K562 (cell line): Measurements from ENCODE around the gene SLC15A5. TPM values are rescaled to one million over a fixed set of nuclear protein-coding genes. Genes with fewer than 3 reads are reported as not detected.

ENCODE experiments used
- ATAC-seq: fragments of 200-7000 bp; cut with Tn5 transposase; 3 replicates; pipeline ENCODE4 v1.9.1; 2020; ENCODE audit warnings: moderate library complexity
- BruUV-seq: library from RNA; stranded (reverse); fragments of 400-500 nt; replicated peaks from 2 replicates; lab custom pipeline; 2021; lab: Mats Ljungman, UMichigan
- CTCF ChIA-PET: fragments of 300-600 bp; formaldehyde crosslinking; extraction: SDS; loops from one replicate; lab custom pipeline; 2021; ENCODE audit warnings: low intra/inter-chr PET ratio; lab: Yijun Ruan, JAX
- POLR2A ChIA-PET: fragments of 300-600, 350-650 bp; sonication (Branson Sonifier 250); formaldehyde crosslinking; extraction: SDS; loops from one replicate; lab custom pipeline; 2021; ENCODE audit warnings: antibody characterized with exemption, inconsistent platforms; lab: Yijun Ruan, JAX
- DNase-seq, 4 experiments: peaks; one replicate each; pipeline versions ENCODE4 v3.0.0 to v3.0.0-alpha.2; 2011 to 2018; ENCODE audit warnings: low spot score in 3 of 4, mixed read lengths in 3 of 4; ENCODE audit errors: extremely low read depth in 1 of 4
- FAIRE-seq: peaks from 2 replicates; lab custom pipeline; 2011; peaks lifted over from hg19 to GRCh38; lab: Jason Lieb, UNC
- H2AFZ ChIP-seq: 2 replicates; pipeline ENCODE4 v1.6.0; 2011; ENCODE audit warnings: low read depth, low read length, control low read depth, inconsistent platforms
- H3K27ac ChIP-seq: fragments of 200-600 bp; 3 replicates; pipeline ENCODE4 v1.8.0; 2011; ENCODE audit warnings: low read depth, mild to moderate bottlenecking, control low read depth, inconsistent platforms, low read length, moderate library complexity, mixed read lengths; ENCODE audit errors: extremely low read depth
- H3K27me3 ChIP-seq, 2 experiments: fragments of 300-600 bp in 1 of 2; 2 replicates in 1 of 2; 3 replicates in 1 of 2; pipeline versions ENCODE4 v1.6.0 to v1.8.0; 2011; ENCODE audit warnings: inconsistent platforms in 2 of 2, low read length in 2 of 2, mild to moderate bottlenecking in 1 of 2, mixed read lengths in 1 of 2, moderate library complexity in 1 of 2; ENCODE audit not compliant: control insufficient read depth in 2 of 2, insufficient read depth in 2 of 2
- H3K36me3 ChIP-seq: fragments of 300-600 bp; 3 replicates; pipeline ENCODE4 v1.8.0; 2011; ENCODE audit warnings: mild to moderate bottlenecking, low read length, inconsistent platforms; ENCODE audit not compliant: control insufficient read depth, insufficient read depth
- H3K4me1 ChIP-seq, 2 experiments: fragments of 200-600 bp in 1 of 2; replicated peaks in 1 of 2; 2 replicates in 1 of 2; 3 replicates in 1 of 2; pipeline versions ENCODE4 v1.5.1 to v1.8.0; 2011; ENCODE audit warnings: inconsistent platforms in 2 of 2, low read length in 2 of 2, mild to moderate bottlenecking in 1 of 2, mixed read lengths in 1 of 2, moderate library complexity in 1 of 2; ENCODE audit not compliant: control insufficient read depth in 2 of 2, insufficient read depth in 2 of 2
- H3K4me2 ChIP-seq: 2 replicates; pipeline ENCODE4 v1.6.1; 2011; ENCODE audit warnings: low read length, control low read depth, inconsistent platforms, mixed read lengths; ENCODE audit not compliant: insufficient read depth
- H3K4me3 ChIP-seq: fragments of 200-600 bp; sonication (generic), shearing (Covaris generic); 2 replicates; pipeline ENCODE4 v1.5.1; 2016; ENCODE audit warnings: control low read depth, inconsistent platforms
- H3K79me2 ChIP-seq: fragments of 200-600 bp; 3 replicates; pipeline ENCODE4 v1.8.0; 2011; ENCODE audit warnings: low read length, inconsistent platforms; ENCODE audit not compliant: control insufficient read depth, insufficient read depth
- H3K9ac ChIP-seq, 2 experiments: 2 replicates each; pipeline versions ENCODE4 v1.6.0 to v1.6.1; 2011; ENCODE audit warnings: low read depth in 2 of 2, low read length in 2 of 2, control low read depth in 1 of 2, inconsistent platforms in 1 of 2, mild to moderate bottlenecking in 1 of 2, mixed read lengths in 1 of 2; ENCODE audit not compliant: insufficient read depth in 1 of 2
- H3K9me1 ChIP-seq: one replicate; pipeline ENCODE4 v1.6.0; 2011; ENCODE audit warnings: inconsistent platforms, mild to moderate bottlenecking, low read length, moderate library complexity; ENCODE audit not compliant: control insufficient read depth, insufficient read depth
- H3K9me3 ChIP-seq: replicated peaks from 2 replicates; pipeline ENCODE4 v1.5.1; 2011; ENCODE audit warnings: low read depth, low read length, inconsistent platforms; ENCODE audit not compliant: control insufficient read depth, insufficient read depth
- H4K20me1 ChIP-seq: replicated peaks from 2 replicates; pipeline ENCODE4 v1.6.1; 2011; ENCODE audit warnings: low read length, inconsistent platforms, mixed read lengths; ENCODE audit not compliant: control insufficient read depth, insufficient read depth
- BRF2 ChIP-seq: IDR thresholded peaks from 3 replicates; pipeline ENCODE4 v1.6.1; 2011; ENCODE audit warnings: borderline replicate concordance, mild to moderate bottlenecking; ENCODE audit not compliant: insufficient read length, insufficient read depth
- CBX1 ChIP-seq: sonication (generic); IDR thresholded peaks from 2 replicates; pipeline ENCODE4 v1.6.1; 2016; ENCODE audit warnings: antibody characterized with exemption, low read depth, mild to moderate bottlenecking
- FOSL1 ChIP-seq: fragments of 200-800 bp; sonication (Bioruptor generic); conservative IDR thresholded peaks from 2 replicates; pipeline ENCODE4 v1.6.1; 2016; ENCODE audit warnings: missing genetic modification characterization, missing compliant biosample characterization
- POLR2AphosphoS2 ChIP-seq: IDR thresholded peaks from 2 replicates; pipeline ENCODE4 v1.6.1; 2012; ENCODE audit warnings: low read length, improper control_type of control experiment
- U2AF1 ChIP-seq: fragments of 200-400 bp; formaldehyde crosslinking; optimal IDR thresholded peaks from 2 replicates; pipeline ENCODE3; 2017; ENCODE audit warnings: mild to moderate bottlenecking, low read depth, low read length, moderate library complexity
- VEZF1 ChIP-seq: fragments of 200-800 bp; sonication (Bioruptor generic); IDR thresholded peaks from 2 replicates; pipeline ENCODE4 v1.6.1; 2017; ENCODE audit warnings: missing genetic modification characterization, missing compliant biosample characterization
- YBX1 ChIP-seq: fragments of 450-650 bp; IDR thresholded peaks from 2 replicates; pipeline ENCODE4 v1.7.1; 2016; ENCODE audit warnings: mild to moderate bottlenecking
- ZBED1 ChIP-seq: IDR thresholded peaks from 2 replicates; pipeline ENCODE4 v1.6.1; 2014
- ZBTB40 ChIP-seq, 2 experiments: fragments of 450-650 bp in 1 of 2; sonication (generic) in 1 of 2; formaldehyde crosslinking in 1 of 2; IDR thresholded peaks; 2 replicates each; pipeline versions ENCODE4 v1.7.1 to v1.9.0; 2016 to 2022; ENCODE audit warnings: inconsistent platforms in 1 of 2, mild to moderate bottlenecking in 1 of 2, missing genetic modification reagents in 1 of 2
- ZNF146 ChIP-seq: IDR thresholded peaks from one replicate; pipeline ENCODE4 v1.6.1; 2018; ENCODE audit warnings: missing compliant biosample characterization; ENCODE audit not compliant: unreplicated experiment
- ZNF668 ChIP-seq: fragments of 250-450 bp; sonication (Bioruptor Pico); IDR thresholded peaks from 2 replicates; pipeline ENCODE4 v1.8.0; 2022; ENCODE audit warnings: mild to moderate bottlenecking, inconsistent platforms
- ZNF696 ChIP-seq: fragments of 250-450 bp; sonication (Bioruptor Pico); conservative IDR thresholded peaks from 2 replicates; pipeline ENCODE4 v1.4.0; 2020; ENCODE audit warnings: mild to moderate bottlenecking, moderate library complexity
- WGBS: fragments of 100-300 bp; shearing (Covaris generic); methylation state at CpG from one replicate; pipeline ENCODE4 v1.1.6; 2016; ENCODE audit warnings: low coverage, mixed read lengths; ENCODE audit not compliant: insufficient coverage; ENCODE audit errors: missing lambda C conversion rate; 5-methylcytosine and 5-hydroxymethylcytosine counted together
- in situ Hi-C: fragments of 300-500 bp; cut with MboI; formaldehyde crosslinking; loops from 4 replicates; pipeline ENCODE4 v1.15.0; 2018; ENCODE audit warnings: inconsistent platforms, mixed read lengths
- intact Hi-C: fragments of 100-400 bp; cut with micrococcal nuclease; formaldehyde crosslinking; loops from 2 replicates; pipeline ENCODE4 v1.14.2; 2022
- polyA plus RNA-seq, 8 experiments: library from polyadenylated mRNA; depleted of rRNA in 4 of 8; stranded (reverse) in 5 of 8; unstranded in 3 of 8; fragments of >200 nt; fragmentation: Nextera tagmentation in 2 of 8; fragmentation: Illumina TruSeq in 1 of 8; extraction: Ambion mirVana in 2 of 8; extraction: Trizol in 1 of 8; gene quantifications; 2 replicates each; pipeline versions ENCODE4 v1.2.1 to v1.2.3, GENCODE V29; 2011 to 2014; ENCODE audit warnings: inconsistent platforms in 1 of 8, missing spikeins in 1 of 8
- total RNA-seq, 7 experiments: library from RNA; depleted of rRNA in 6 of 7; stranded (reverse); fragments of >200 nt in 6 of 7; fragmentation: Illumina TruSeq in 2 of 7; extraction: Trizol in 2 of 7; gene quantifications; 2 replicates each; pipeline versions ENCODE4 v1.2.1 to v1.2.3, GENCODE V29; 2011 to 2021; ENCODE audit warnings: low replicate concordance in 1 of 7

SLC15A5 gene
- total and polyA plus RNA-seq, 9 of the 15 experiments (the other 6 are each of a cell fraction or from before 2014, with no cell fraction given): not detected

GRCh38 chr12:16187660-16188059, 89.8 kb downstream of the SLC15A5 start:
- FAIRE-seq: no peak
- CTCF ChIA-PET: no interaction called here
- Histone ChIP-seq H3K9me1 (no peaks in the 10 kb centered on the region), H3K4me1 (no peaks in the 10 kb centered on the region), H3K4me3 (no peak overlapping the region), H3K79me2 (no peaks in the 10 kb centered on the region), H3K27ac (no peak overlapping the region), H3K36me3 (no peaks in the 10 kb centered on the region), H3K4me2 (no peak overlapping the region), H4K20me1 (no peaks in the 10 kb centered on the region), H2AFZ (no peak overlapping the region), H3K27me3 (no peaks in the 10 kb centered on the region), H3K9ac (no peak overlapping the region), H3K9me3 (no peaks in the 10 kb centered on the region)
- POLR2A ChIA-PET: no interaction called here
- ATAC-seq: no peak
- in situ Hi-C loops: no loop called here
- BruUV-seq: no TSS peak
- intact Hi-C loops: no loop called here
- DNase-seq: no peak
- WGBS: 2% methylated on average over 8 of the region's 8 CpGs
- TF ChIP-seq ZBTB40 (IDR thresholded peaks at IDR 0.05): no peak
- TF ChIP-seq ZBTB40 (CRISPR knock-in tag; IDR thresholded peaks at IDR 0.05): no peak
- no peak for TF ChIP-seq CBX1
- TF ChIP-seq U2AF1: no peak
- no peak for TF ChIP-seq POLR2AphosphoS2
- no peak for TF ChIP-seq ZNF668 (CRISPR knock-in tag)
- TF ChIP-seq BRF2: no peak
- TF ChIP-seq ZNF146: no peak
- no peak for TF ChIP-seq ZNF696 (CRISPR knock-in tag)
- TF ChIP-seq YBX1: no peak
- no peak for TF ChIP-seq FOSL1 (tag)
- TF ChIP-seq VEZF1 (CRISPR knock-in tag): no peak
- no peak for TF ChIP-seq ZBED1
